ENCODE data around the gene EIF3L.

Gene EIF3L

GRCh38 chr22:37930270-37930951 lies 81.2 kb downstream of the EIF3L start:
- no peak for DNase-seq

- DNase-seq = no peak
Observed at GRCh38 chr22:37930952-37931440, 81.8 kb downstream of the EIF3L start.

GRCh38 chr22:37931893-37932389 lies 82.7 kb downstream of the EIF3L start:
- DNase-seq = no peak

- no peak for DNase-seq
Observed at GRCh38 chr22:37932401-37932800, 83.2 kb downstream of the EIF3L start.

GRCh38 chr22:37932821-37933578 lies 83.8 kb downstream of the EIF3L start:
- DNase-seq = no peak

- DNase-seq = peak; percentile 76
Observed at GRCh38 chr22:37933711-37934376, 84.6 kb downstream of the EIF3L start.
